Skeletal muscle tissue (tissue), 4 donors: ENCODE measurements around the gene NPR2. TPM values are rescaled to one million over a fixed set of nuclear protein-coding genes. Genes with fewer than 3 reads are reported as not detected.

Experiments used
- H3K27ac ChIP-seq: one replicate; pipeline ENCODE4 v1.7.0; 2013; ENCODE audit warnings: mild to moderate bottlenecking, low read depth, low read length, inconsistent platforms
- H3K27me3 ChIP-seq, 3 donors: one replicate each; pipeline ENCODE4 v1.7.0; 2013; ENCODE audit warnings: low read length in 3 of 3; ENCODE audit not compliant: control insufficient read depth in 3 of 3, insufficient read depth in 3 of 3
- H3K36me3 ChIP-seq, 3 donors: one replicate each; pipeline ENCODE4 v1.7.0; 2013; ENCODE audit warnings: low read length in 3 of 3; ENCODE audit not compliant: control insufficient read depth in 3 of 3, insufficient read depth in 3 of 3
- H3K4me1 ChIP-seq, 3 donors: one replicate each; pipeline ENCODE4 v1.7.0; 2013; ENCODE audit warnings: low read length in 3 of 3, mild to moderate bottlenecking in 3 of 3; ENCODE audit not compliant: control insufficient read depth in 3 of 3, insufficient read depth in 3 of 3
- H3K4me3 ChIP-seq, 3 donors: one replicate each; pipeline ENCODE4 v1.7.0; 2013; ENCODE audit warnings: low read length in 3 of 3
- H3K9ac ChIP-seq, 3 donors: one replicate each; pipeline ENCODE4 v1.7.0; 2013; ENCODE audit warnings: low read length in 3 of 3, mild to moderate bottlenecking in 3 of 3, moderate library complexity in 2 of 3, low read depth in 1 of 3
- H3K9me3 ChIP-seq, 3 donors: one replicate each; pipeline ENCODE4 v1.7.0; 2013; ENCODE audit warnings: low read length in 3 of 3; ENCODE audit not compliant: control insufficient read depth in 3 of 3
- total RNA-seq: library from RNA; depleted of rRNA; stranded (reverse); fragments of >200 nt; gene quantifications from one replicate; pipeline ENCODE4 v1.2.3, GENCODE V29; 2014
- donor health status: Osteomylitis.

The NPR2 gene
- total RNA-seq, 1 donor from 2014 or later: 7.3 TPM

- Histone ChIP-seq H3K9me3 (no peaks in the 10 kb centered on the region), H3K27ac (peak within 1 kb of the TSS; percentile 65), H3K4me3 (peak within 1 kb of the TSS; percentile 89 to 97 (median 91)), H3K36me3 (peaks cover 18 to 23% (median 20%) of the 10 kb centered on the region in 3 donors), H3K9ac (peak within 1 kb of the TSS; percentile 57 to 99 (median 75)), H3K4me1 (peaks cover 36 to 41% (median 37%) of the 10 kb centered on the region in 3 donors), H3K27me3 (no peaks in the 10 kb centered on the region)
Observed at GRCh38 chr9:35812025-35812602, 20.7 kb downstream of the NPR2 start, which contains the start of gene SPAG8. TSS of gene SPAG8 (minus strand) at chr9:35812262. CDS start at chr9:35812147, 115 bp downstream.

GRCh38 chr9:35813434-35814105 lies 22.2 kb downstream of the NPR2 start:
- peak overlapping the region in 2 of 3 donors; percentile 93 to 99 for H3K9ac ChIP-seq
- H3K4me3 ChIP-seq: peak overlapping the region; percentile 42 to 93 (median 66)
- peaks cover 9 to 11% (median 10%) of the 10 kb centered on the region in 3 donors for H3K36me3 ChIP-seq
- peaks cover 36 to 41% (median 37%) of the 10 kb centered on the region in 3 donors for H3K4me1 ChIP-seq
- H3K9me3 ChIP-seq: no peaks in the 10 kb centered on the region
- H3K27ac ChIP-seq: peak overlapping the region; percentile 92
- no peaks in the 10 kb centered on the region for H3K27me3 ChIP-seq

GRCh38 chr9:35814106-35814840 lies 22.9 kb downstream of the NPR2 start:
- H3K4me3 ChIP-seq: peak overlapping the region; percentile 66 to 93 (median 92)
- peak overlapping the region; percentile 88 to 99 (median 93) for H3K9ac ChIP-seq
- peak overlapping the region; percentile 92 for H3K27ac ChIP-seq
- H3K27me3 ChIP-seq: no peaks in the 10 kb centered on the region
- no peaks in the 10 kb centered on the region for H3K9me3 ChIP-seq
- peaks cover 2 to 4% (median 3%) of the 10 kb centered on the region in 3 donors for H3K36me3 ChIP-seq
- peaks cover 36 to 41% (median 37%) of the 10 kb centered on the region in 3 donors for H3K4me1 ChIP-seq

GRCh38 chr9:35814841-35815543 lies 23.6 kb downstream of the NPR2 start, which contains the start of gene HINT2:
TSS of gene HINT2 (minus strand) at chr9:35815042. CDS start at chr9:35814979, 63 bp downstream.
- Histone ChIP-seq H3K9ac (peak within 1 kb of the TSS; percentile 88 to 99 (median 93)), H3K27ac (peak within 1 kb of the TSS; percentile 92), H3K9me3 (no peaks in the 10 kb centered on the region), H3K4me3 (peak within 1 kb of the TSS; percentile 82 to 93 (median 92)), H3K36me3 (peaks cover 0 to 2% (median 0%) of the 10 kb centered on the region in 3 donors), H3K4me1 (peaks cover 36 to 41% (median 37%) of the 10 kb centered on the region in 3 donors), H3K27me3 (no peaks in the 10 kb centered on the region)

GRCh38 chr9:35816708-35817107 lies 25.3 kb downstream of the NPR2 start:
- no peak overlapping the region for H3K9ac ChIP-seq
- H3K27me3 ChIP-seq: no peaks in the 10 kb centered on the region
- peaks cover 0 to 4% (median 0%) of the 10 kb centered on the region in 3 donors for H3K36me3 ChIP-seq
- no peaks in the 10 kb centered on the region for H3K9me3 ChIP-seq
- H3K4me3 ChIP-seq: no peak overlapping the region
- H3K27ac ChIP-seq: no peak overlapping the region
- H3K4me1 ChIP-seq: peaks cover 25 to 30% (median 26%) of the 10 kb centered on the region in 3 donors

- H3K4me3 ChIP-seq: no peak overlapping the region
- H3K4me1 ChIP-seq: peaks cover 10 to 14% (median 10%) of the 10 kb centered on the region in 3 donors
- no peaks in the 10 kb centered on the region for H3K27me3 ChIP-seq
- H3K9me3 ChIP-seq: no peaks in the 10 kb centered on the region
- no peak overlapping the region for H3K27ac ChIP-seq
- H3K9ac ChIP-seq: no peak overlapping the region
- peaks cover 0 to 4% (median 0%) of the 10 kb centered on the region in 3 donors for H3K36me3 ChIP-seq
Observed at GRCh38 chr9:35818341-35818740, 26.9 kb downstream of the NPR2 start.

GRCh38 chr9:35820076-35820475 lies 28.7 kb downstream of the NPR2 start:
- H3K4me3 ChIP-seq: no peak overlapping the region
- H3K9me3 ChIP-seq: no peaks in the 10 kb centered on the region
- no peaks in the 10 kb centered on the region for H3K27me3 ChIP-seq
- H3K27ac ChIP-seq: no peak overlapping the region
- no peak overlapping the region for H3K9ac ChIP-seq
- H3K4me1 ChIP-seq: no peaks in the 10 kb centered on the region
- peaks cover 0 to 2% (median 0%) of the 10 kb centered on the region in 3 donors for H3K36me3 ChIP-seq

- no peak overlapping the region for H3K4me3 ChIP-seq
- peaks cover 0 to 2% (median 0%) of the 10 kb centered on the region in 3 donors for H3K36me3 ChIP-seq
- peaks cover 0 to 5% (median 4%) of the 10 kb centered on the region in 3 donors for H3K4me1 ChIP-seq
- no peaks in the 10 kb centered on the region for H3K9me3 ChIP-seq
- no peak overlapping the region for H3K9ac ChIP-seq
- H3K27me3 ChIP-seq: no peaks in the 10 kb centered on the region
- no peak overlapping the region for H3K27ac ChIP-seq
Observed at GRCh38 chr9:35822926-35823325, 31.5 kb downstream of the NPR2 start.

GRCh38 chr9:35826071-35826701 lies 34.8 kb downstream of the NPR2 start:
- no peaks in the 10 kb centered on the region for H3K36me3 ChIP-seq

More at GRCh38 chr9:35826071-35826701, 34.8 kb downstream of the NPR2 start:
- H3K4me3 ChIP-seq: no peak overlapping the region
- H3K9me3 ChIP-seq: no peaks in the 10 kb centered on the region
- no peaks in the 10 kb centered on the region for H3K27me3 ChIP-seq
- H3K27ac ChIP-seq: no peak overlapping the region
- H3K9ac ChIP-seq: no peak overlapping the region
- H3K4me1 ChIP-seq: peaks cover 21 to 30% (median 30%) of the 10 kb centered on the region in 3 donors
